ENCODE measurements around the gene BYSL.
A peak's percentile ranks its signal among the peaks of the same experiment; 100 is the strongest.

BYSL gene

GRCh38 chr6:41920921-41921711 lies at the start of gene BYSL, which contains the start of gene MED20:
Gene BYSL, plus strand, starts transcription at chr6:41921499. Its CDS starts 64 bp downstream, at chr6:41921563.
Gene MED20, minus strand, starts transcription at chr6:41921139. Its CDS starts 121 bp downstream, at chr6:41921018.
- peak; percentile 90 for DNase-seq (ENCODE audit: low read depth)

GRCh38 chr6:41871691-41872090 lies 49.6 kb upstream of the BYSL start:
- DNase-seq (ENCODE audit: low read depth), result no peak

- DNase-seq (ENCODE audit: low read depth), result no peak
These were observed 49.2 kb upstream of the BYSL start for GRCh38 chr6:41872147-41872546.

GRCh38 chr6:41874741-41875140 lies 46.6 kb upstream of the BYSL start:
- DNase-seq (ENCODE audit: low read depth), result no peak

GRCh38 chr6:41877051-41877680 lies 44.1 kb upstream of the BYSL start:
- DNase-seq (ENCODE audit: low read depth), result no peak

- DNase-seq (ENCODE audit: low read depth), result no peak
These were observed 43.1 kb upstream of the BYSL start for GRCh38 chr6:41878246-41878645.

GRCh38 chr6:41878961-41879405 lies 42.3 kb upstream of the BYSL start:
- DNase-seq (ENCODE audit: low read depth), result no peak

- no peak for DNase-seq (ENCODE audit: low read depth)
These were observed 39.8 kb upstream of the BYSL start for GRCh38 chr6:41881506-41881905.

- DNase-seq (ENCODE audit: low read depth), result no peak
These were observed 36.3 kb upstream of the BYSL start for GRCh38 chr6:41884957-41885356.

GRCh38 chr6:41885930-41886329 lies 35.4 kb upstream of the BYSL start:
- no peak for DNase-seq (ENCODE audit: low read depth)

GRCh38 chr6:41887331-41887751 lies 34.0 kb upstream of the BYSL start:
- DNase-seq (ENCODE audit: low read depth), result no peak

- DNase-seq (ENCODE audit: low read depth), result no peak
These were observed 28.3 kb upstream of the BYSL start for GRCh38 chr6:41892921-41893564.

- peak; percentile 15 for DNase-seq (ENCODE audit: low read depth)
These were observed 26.7 kb upstream of the BYSL start for GRCh38 chr6:41894366-41895299.

- peak; percentile 88 for DNase-seq (ENCODE audit: low read depth)
These were observed 25.7 kb upstream of the BYSL start, which contains the start of gene USP49 for GRCh38 chr6:41895300-41896233. Gene USP49, minus strand, starts transcription at chr6:41895375. Its CDS starts 88,392 bp downstream, at chr6:41806983.

GRCh38 chr6:41896281-41896680 lies 25.0 kb upstream of the BYSL start:
- DNase-seq (ENCODE audit: low read depth), result no peak

- no peak for DNase-seq (ENCODE audit: low read depth)
These were observed 20.4 kb upstream of the BYSL start for GRCh38 chr6:41900861-41901260.

GRCh38 chr6:41901882-41902519 lies 19.3 kb upstream of the BYSL start:
- DNase-seq (ENCODE audit: low read depth), result peak; percentile 18

GRCh38 chr6:41909727-41910126 lies 11.6 kb upstream of the BYSL start:
- no peak for DNase-seq (ENCODE audit: low read depth)

GRCh38 chr6:41914343-41914742 lies 7.0 kb upstream of the BYSL start:
- DNase-seq (ENCODE audit: low read depth), result no peak

Data from stimulated activated CD8-positive, alpha-beta memory T cell treated with anti-CD3 and anti-CD28 coated beads, Interleukin-7, amount 100 ng/mL, for 24 hours (primary cell).